Activated CD8-positive, alpha-beta memory T cell treated with anti-CD3 and anti-CD28 coated beads, Interleukin-2, amount 50 U/mL, for 1 hour (primary cell): Measurements from ENCODE around the gene APLN.

Experiments
- DNase-seq: peaks from one replicate; pipeline ENCODE4 v3.0.0-alpha.2; 2020; ENCODE audit errors: extremely low read depth

Gene APLN, protein sequence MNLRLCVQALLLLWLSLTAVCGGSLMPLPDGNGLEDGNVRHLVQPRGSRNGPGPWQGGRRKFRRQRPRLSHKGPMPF

GRCh38 chrX:129654652-129655546 lies at the start of gene APLN:
TSS of gene APLN (minus strand) at chrX:129654956. CDS start at chrX:129654630, 326 bp downstream.
- DNase-seq, result no peak

DNA sequence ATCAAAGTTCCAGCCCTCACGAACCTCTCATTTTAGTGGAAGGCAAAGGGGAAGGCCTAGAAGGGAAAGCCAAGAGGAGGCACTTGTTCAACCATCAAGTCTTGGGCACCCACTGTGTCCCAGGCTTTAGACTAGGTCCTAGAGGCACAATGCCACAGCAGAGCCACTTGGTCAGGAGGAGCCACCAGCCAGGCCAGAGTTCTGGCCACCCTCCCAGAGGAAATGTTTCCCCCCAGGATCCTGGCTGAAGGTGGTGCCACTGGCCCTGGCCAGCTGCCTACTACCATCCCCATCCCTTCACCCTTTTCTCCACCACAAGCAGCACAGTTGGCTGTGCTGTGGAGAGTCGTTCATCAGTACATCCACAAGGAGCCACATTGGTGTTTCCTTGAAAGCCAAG lies 49.7 kb upstream of the APLN start:
- DNase-seq, result no peak

GRCh38 chrX:129701624-129702069 lies 46.9 kb upstream of the APLN start:
- DNase-seq, result no peak

DNA sequence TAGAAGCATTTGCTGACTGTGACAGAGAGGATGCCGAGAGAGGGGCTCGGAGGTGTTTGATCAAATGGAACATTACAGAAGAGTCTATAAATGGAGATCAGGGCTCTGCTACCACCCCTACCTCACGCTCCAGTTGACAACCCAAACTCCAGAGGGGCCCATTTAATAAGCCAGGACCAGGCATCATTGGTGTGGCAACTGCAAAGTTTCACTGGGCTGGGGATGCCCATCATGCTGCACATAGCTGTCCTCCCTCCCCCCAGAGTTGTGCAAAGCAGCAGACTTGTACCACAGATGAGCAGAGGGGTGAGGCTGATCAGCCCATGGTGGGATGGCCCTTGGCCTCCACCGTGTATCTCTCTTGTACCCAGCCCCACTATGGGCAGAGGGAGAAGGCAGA lies 45.8 kb upstream of the APLN start:
- DNase-seq, result no peak

DNA sequence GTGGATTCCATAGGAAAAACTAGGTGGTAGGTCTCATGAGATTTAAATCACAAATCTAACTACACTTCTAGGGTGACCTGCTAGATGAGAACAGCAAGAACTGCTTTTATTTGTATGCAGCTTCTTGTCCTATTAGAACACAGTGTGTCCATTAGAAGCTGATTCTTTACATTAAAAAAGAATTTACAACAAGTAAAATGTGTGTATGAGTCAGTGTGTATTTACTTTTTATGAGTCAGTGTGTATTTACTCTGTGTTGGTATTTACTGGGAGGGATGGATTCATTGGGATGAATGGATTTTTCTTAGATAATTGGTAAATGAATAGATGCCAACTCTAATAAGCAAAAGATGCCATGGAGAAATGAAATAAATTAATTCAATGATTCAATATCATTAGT lies 43.4 kb upstream of the APLN start:
- no peak for DNase-seq

- DNase-seq, result no peak
Measured at GRCh38 chrX:129697204-129697829, 42.6 kb upstream of the APLN start.

DNA sequence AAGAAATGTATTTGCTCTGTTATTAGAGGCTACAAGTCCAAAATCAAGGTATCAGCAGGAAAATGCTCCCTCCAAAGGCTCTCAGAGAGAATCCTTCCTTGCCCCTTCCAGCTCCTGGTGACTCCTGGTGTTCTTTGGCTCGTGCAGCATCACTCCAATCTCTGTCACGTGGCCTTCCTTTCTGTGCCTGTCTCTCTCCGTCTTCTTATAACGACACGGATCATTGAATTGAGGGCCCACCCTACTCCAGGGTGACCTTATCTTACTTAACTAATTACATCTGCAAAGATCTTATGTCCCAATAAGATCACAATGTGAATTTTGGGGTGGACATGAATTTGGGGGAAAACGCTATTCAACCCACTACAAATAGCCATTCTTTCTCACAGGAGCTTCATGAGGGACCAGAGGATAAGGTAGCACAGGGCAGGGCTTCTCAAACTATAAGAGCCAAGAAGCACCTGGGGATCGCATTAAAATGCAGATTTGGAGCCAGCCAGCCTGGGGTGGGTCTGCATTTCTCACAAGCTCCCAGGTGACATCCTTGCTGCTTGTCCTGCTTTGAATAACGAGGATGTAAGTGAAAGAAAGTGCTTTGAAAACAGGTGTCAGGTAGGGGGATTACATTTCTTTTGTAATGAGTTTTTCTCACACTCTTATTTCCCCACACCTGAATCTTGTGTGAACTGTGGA lies 41.9 kb upstream of the APLN start:
- DNase-seq, result no peak

DNA sequence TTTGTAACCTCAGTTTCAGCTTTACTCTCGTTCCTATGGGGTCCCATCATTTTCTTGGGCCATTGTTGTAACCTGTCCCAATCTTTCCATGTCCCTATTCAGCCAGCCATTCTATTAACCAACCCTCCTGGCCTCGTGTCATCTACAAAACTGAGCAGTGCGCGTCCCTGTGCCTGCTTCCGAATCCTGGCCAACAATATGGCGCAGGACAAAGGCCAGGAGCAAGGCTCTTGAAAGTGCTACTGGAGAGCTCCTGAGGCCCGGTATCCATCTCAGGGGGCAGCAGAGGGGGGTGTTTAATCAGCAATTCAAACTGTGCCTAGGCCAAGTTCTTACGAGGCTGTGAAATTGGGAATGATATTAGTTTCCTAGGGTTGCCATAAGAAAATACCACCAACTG lies 41.2 kb upstream of the APLN start:
- DNase-seq, result no peak

GRCh38 chrX:129695535-129695934 lies 40.8 kb upstream of the APLN start:
- no peak for DNase-seq

GRCh38 chrX:129694805-129695204 lies 40.0 kb upstream of the APLN start:
- no peak for DNase-seq

DNA sequence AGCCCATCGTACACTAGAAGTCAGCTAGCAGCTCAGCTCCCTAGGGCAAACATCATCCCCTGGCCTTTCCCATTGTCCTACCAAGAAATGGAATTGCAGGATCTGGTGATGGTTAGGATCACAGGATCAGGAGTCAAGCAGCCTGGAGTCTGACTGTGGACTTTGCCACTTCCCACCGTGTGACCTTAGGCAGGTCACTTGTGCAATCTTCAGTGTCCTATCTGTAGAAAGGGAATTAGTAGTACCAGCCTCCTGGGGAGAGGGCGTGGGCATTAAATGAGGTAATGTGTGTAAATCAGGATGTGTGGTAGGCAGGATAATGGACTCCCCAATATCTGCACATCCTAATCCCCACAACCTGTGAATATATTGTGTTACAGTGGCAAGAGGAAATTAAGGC lies 38.6 kb upstream of the APLN start:
- no peak for DNase-seq

GRCh38 chrX:129690435-129690834 lies 35.7 kb upstream of the APLN start:
- DNase-seq, result no peak

- no peak for DNase-seq
Measured at GRCh38 chrX:129689796-129690195, 35.0 kb upstream of the APLN start.

- DNase-seq, result no peak
Measured at GRCh38 chrX:129688097-129688496, 33.3 kb upstream of the APLN start.

DNA sequence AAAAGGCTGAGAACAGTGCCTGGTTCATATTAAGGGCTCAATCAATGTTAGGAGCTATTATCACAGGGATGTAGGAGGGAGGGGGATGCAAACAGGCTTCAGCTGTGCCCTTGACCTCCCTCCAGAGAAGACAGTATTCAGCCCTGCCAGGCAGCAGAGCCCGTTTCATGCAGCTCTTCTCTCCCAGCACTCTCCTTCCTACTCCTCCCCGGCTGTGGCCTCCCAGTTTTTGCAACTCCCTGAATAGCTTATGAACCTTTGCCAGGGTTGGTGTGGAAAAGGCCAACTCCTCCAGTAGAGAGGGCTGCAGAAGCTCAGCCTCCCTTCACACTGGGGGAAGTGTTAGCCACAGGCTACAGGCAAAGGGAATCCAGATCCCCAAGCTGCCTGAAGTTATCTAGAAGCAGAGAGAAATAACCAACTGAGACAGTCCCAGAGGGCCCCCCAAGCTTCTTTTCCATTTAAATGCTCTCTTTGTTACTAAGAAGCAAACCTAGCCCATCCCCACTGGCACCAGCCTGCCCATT lies 31.7 kb upstream of the APLN start:
- DNase-seq, result no peak

DNA sequence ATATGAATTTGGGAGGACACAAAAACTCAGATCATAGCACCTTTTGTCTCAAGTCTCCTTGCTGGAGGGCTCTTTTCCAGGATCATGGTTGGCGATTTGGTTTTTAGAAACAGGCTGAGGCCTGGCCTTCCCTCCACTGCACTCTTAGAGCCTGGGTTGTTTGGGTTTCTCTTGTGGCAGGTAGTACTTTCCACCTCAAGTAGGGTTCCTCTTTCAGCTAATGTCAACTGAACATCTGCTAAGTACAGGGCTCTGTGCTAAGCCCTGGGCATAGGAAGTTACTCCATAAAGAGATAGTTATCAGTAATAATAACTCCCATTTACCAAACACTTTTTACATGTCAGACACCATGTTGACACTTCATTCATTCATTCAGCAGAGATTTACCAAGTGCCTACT lies 28.2 kb upstream of the APLN start:
- no peak for DNase-seq

DNA sequence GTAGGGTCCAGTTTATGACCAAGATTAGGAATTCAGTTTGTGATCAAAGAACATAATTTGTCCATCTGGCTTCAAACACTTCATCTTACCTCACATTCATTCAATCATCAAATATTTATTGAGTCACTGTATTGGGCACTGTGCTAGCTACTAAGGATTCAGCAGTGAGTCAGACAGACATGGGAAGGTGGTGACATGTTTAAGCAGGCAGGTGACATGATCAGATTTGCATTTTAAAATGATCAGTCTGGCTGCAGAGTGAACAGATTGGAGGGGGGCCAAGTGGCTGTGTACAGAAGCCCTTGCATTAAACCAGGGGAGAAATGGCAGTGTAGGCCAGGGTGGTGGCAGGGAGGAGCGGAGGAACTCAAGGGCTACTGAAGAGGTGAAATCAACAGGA lies 25.1 kb upstream of the APLN start:
- DNase-seq, result no peak

- DNase-seq, result no peak
Measured at GRCh38 chrX:129678614-129679195, 23.9 kb upstream of the APLN start.

DNA sequence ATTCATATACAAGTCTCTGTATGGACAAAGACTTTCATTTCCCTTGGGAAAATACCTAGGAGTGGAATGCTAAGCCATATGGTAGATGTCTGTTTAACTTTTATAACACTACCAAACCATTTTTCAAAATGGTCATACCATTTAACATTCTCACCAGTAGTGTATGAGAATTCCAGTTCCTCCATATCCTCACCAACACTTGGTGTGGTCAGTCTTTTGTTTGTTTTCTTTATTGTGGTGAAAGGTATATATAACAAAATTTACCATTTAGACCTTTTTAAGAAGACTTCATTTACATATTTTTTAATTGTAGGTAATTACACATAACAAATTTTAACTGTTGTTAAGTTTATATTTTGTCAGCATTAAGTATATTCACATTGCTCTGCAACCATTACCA lies 12.7 kb upstream of the APLN start:
- DNase-seq, result no peak

DNA sequence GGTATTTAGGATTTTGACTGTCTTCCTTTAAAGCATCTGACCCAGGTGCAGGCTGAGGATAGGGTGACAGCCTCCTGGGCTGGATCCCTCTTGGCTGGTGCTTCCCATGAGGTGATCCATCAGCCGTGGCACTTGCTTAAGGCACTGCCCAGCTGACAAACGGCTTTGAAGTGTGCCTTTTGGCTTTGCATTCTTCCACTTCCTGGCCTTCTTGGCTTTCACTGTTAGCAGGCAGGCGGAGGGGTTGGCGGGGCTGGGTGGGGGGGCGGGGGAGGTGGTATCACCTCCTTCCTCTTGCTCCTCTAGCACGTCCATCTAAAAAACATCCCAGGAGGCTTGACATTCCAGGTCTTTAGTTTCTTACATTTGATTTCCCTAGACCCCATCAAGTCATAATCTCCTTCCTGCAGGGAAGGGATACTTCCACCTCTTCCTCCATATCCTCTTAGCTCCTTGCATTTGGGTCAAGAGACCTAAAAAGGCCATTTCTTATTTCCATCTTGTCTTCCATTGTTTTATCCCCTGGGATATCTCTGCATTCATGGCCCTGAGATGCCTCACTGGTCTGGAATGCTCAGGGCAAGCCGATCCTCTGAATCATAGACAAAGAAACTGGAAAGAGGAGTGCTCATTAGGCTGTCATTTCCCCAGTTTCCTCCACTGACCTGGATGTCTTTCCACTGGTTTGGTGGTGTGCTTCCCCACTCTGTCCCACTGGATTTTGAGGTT lies 11.3 kb upstream of the APLN start:
- DNase-seq, result no peak

DNA sequence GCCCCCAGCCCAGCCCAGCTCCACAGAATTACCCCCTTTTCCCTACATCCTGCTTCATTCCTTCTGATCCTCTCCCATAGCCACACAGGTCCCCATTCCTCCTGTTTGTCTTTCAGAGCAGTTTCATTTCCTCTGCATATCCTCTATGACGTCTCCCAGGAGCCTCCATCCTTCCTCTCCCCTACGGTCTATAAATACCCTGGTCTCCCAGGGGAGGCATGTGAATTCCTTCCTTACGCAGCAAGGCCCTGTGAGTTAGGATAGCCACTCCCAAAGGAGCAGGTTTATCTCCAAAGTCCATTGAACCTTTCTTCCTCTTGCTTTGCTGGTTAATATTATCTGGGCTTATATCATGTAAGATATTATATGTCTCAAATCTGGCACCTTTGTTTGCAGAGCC lies 8.4 kb upstream of the APLN start:
- no peak for DNase-seq
